GM21737 (cell line): ENCODE data around the gene PAX1.

ENCODE experiments used
- ATAC-seq: cut with Tn5 transposase; IDR thresholded peaks from one replicate; pipeline ENCODE4 v1.9.1; 2021; ENCODE audit warnings: mild to moderate bottlenecking, moderate library complexity; ENCODE audit not compliant: unreplicated experiment

Gene PAX1

DNA sequence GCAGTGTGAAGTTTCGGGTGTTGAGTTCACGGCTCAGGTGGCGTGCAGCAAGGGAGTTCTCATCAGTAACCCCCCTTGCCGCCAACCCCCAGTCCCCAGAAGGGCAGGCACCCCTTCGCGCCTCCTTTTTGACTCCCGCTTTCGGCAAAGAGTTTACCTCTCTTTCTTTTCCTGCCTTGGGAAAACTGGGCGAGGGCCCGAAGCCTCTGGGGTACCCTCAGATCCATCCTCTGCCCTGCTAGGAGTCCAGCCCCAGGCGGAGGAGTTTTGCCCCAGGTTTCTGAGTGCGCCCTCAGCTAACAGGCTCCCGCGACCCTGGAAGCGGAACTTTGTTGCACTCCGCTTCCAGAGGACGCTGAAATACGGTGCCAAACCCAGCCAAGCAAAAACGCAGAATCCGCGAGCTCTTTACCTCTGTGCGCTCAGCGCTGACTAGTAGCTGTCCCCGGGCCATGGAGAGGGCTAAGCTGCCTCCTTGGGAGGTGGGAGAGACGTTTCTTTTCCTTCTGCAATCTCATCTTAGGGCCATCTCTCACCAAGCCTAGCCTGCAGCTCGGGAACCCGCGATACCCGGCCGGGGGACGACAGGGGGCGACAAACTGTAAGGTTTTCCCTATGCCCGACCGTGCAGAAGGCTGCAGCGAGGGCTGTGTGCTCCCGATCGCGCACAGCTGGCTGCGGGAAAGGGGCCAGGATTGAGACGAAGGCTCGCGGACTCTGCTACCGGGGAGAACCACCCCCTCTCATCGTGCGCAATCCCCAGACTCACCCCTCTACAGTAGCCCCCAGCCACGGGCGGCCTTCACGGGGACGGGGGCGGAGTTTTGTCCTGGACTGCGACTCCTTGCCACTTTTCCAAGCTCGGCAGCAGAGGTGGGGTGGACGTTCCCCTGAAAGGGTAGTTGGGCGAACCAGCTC lies 2.7 kb upstream of the PAX1 start:
- no peak for ATAC-seq

DNA sequence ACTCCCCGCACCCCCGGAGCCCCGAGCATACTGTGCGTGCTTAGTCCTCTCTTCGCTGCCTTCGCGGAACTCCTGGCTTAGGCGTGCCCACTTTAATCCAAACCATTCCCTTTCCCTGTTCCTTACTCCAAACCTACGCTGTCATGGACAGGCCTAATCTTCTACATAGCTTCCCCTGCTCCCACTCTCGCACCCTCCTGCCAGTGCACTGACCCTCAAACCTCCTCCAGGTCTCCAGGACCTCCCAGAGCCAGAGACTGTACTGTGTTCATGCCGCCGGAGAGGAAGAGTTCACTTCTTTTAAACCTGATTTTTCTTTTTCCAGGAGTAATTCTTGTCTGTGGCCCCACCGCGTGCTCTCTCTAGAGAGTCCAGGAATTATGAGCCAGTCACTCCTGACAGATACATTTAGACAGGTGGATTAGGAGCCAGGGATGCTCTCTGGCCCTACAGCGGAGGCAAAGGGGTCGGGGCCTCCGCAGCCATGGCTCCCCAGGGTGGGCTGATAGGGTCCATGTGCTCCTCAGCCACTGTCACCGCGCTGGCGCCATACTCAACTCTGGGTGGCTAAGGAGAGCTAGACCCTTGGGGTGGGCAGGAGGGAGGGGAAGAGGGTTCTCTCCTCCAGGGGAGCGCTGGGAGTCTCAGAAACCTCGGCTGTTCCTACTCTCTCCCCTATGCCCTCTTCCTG lies 1.6 kb upstream of the PAX1 start:
- no peak for ATAC-seq

DNA sequence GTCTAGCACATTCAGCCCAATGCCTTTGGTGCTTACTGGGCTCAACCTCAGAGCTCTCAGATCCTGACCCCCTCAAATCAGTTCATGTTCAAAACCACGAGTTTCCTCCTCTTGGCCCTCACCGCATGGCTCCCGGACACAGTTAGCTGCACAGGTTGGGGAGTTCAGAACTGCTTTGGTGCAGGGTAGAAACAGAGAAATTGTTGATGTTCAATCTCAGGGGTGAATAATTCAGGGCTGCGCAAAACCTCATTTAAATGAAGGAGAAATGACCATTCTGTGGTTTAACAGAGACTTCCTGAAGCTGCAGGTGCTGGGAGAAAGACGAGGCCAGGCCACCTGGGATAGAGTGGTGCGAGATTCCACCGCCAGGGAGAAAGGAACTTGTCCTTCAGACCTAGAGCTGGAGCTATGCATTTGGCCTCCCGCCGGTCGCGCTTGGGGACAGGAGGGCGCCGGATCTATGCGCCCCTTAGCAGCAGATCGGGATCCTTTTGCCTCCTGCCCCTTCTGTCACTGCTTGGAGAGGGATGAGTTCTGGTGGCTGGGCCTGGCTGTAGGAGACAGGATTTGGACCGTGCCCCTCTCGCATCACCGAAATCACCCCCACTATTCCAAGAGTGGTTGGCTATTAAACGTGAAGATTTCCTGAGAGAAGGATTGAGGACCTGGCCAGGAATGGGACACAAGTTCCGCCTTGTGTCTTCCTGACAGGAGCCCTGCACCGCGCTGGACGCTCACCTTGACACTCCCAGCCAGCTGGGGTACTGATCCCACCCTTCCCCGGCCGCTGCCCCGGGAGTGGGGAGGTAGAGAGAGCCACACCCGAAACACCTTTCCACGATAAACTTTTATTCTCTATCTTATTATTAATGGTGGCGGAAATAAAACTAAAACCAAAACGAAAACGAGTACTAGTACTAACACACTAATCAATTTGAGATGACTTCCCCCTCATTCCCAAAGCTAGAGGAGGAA lies 767 bp upstream of the PAX1 start:
- ATAC-seq = no peak

DNA sequence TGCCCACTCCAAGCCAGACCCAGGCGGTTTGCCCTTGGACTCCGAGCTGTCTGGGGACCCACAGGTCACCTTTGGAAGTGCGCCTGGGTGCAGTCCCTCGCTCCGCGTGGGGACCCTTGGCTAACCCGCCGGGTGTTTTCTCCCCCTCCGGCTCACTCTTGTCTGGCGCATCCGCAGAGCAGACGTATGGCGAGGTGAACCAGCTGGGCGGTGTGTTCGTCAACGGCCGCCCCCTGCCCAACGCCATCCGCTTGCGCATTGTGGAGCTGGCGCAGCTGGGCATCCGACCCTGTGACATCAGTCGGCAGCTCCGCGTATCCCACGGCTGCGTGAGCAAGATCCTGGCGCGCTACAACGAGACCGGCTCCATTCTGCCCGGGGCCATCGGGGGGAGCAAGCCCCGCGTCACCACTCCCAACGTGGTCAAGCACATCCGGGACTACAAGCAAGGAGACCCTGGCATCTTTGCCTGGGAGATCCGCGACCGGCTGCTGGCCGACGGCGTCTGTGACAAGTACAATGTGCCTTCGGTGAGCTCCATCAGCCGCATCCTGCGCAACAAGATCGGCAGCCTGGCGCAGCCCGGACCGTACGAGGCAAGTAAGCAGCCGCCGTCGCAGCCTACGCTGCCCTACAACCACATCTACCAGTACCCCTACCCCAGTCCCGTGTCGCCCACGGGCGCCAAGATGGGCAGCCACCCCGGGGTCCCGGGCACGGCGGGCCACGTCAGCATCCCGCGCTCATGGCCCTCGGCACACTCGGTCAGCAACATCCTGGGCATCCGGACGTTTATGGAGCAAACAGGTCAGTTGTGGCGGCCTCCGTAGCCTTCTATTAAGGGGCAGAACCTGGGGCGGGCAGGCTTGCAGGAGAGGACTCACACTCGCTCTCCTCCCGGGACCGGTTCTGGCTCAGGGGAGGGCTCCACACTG lies 1.1 kb downstream of the PAX1 start:
- ATAC-seq = no peak

DNA sequence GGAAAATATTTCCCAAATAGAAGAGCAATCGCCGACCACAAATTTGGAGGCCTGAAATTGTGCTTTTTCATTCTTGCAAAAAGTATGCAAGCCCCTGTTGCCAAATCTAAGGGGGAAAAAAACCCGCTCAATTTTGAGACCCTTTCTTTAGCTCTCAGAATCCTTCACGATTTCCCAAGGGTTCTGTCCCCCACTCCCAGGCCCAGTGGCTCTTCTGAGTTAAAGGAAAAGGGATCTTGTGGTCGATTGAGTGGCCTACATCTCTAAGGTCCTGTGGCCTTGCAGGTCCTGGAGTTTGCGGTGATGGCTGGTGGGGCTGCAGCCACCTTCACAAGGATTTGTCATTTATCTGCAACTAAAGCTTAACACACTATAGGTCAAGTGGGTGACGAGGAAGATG lies 1.8 kb downstream of the PAX1 start:
- no peak for ATAC-seq

DNA sequence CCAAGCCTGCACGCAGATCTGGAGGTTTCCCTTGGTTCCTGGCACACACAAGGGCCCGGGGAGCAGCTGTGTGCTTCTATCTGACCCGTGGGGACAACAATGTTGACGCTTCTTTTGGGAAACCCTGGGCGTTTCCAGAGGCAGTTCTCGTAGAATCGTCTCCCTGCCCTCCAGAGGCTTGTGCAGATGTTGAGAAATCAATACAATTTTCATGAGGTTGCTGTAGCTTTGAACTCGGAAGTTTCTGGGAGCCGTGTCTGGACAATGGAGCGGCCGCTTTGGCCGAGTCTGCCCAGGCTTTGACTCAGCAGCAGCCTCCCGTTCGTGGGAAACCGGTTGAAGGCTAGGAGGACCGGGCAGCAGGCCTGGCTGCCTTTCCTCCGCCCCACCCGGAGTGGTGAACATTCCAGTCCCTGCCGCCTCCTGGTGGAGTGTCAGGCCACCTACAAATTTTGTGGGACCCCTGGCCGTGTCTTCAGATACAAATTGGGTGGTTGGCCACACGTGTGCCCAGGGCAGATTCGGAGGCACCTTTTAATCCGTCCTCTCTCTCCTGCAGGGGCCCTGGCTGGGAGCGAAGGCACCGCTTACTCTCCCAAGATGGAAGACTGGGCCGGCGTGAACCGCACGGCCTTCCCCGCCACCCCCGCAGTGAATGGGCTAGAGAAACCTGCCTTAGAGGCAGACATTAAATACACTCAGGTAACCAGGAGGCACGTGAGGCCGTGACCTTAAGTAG lies 2.7 kb downstream of the PAX1 start:
- ATAC-seq = no peak

DNA sequence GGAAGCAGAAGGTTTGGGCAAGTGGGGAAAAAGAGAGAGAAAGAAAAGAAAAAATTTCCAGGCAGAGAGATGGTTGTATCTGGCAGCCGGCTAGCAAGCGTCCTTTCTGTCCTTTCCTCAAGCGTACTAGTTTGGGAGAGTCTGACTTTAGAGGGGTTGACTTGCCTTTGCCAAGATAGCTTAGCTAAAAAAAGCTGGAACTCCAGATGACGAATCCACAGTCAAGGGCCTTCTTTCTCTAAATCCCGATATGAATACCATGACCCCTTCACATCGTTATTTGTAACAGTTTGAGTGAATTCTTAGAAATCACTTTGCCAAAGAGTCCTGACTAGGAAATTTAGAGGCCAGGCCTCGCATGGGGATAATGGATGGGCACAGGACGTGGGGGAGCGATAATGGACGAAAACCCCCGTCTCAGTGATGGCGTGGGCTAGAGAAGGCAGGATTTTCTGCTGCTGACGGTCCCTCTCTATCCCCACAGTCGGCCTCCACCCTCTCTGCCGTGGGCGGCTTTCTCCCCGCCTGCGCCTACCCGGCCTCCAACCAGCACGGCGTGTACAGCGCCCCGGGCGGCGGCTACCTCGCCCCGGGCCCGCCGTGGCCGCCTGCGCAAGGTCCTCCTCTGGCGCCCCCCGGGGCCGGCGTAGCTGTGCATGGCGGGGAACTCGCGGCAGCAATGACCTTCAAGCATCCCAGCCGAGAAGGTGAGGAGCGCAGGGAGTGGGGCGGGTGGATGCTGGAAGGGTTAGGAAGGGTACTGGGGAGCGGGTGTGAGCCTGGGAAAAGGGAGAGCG lies 3.5 kb downstream of the PAX1 start:
- ATAC-seq = no peak

DNA sequence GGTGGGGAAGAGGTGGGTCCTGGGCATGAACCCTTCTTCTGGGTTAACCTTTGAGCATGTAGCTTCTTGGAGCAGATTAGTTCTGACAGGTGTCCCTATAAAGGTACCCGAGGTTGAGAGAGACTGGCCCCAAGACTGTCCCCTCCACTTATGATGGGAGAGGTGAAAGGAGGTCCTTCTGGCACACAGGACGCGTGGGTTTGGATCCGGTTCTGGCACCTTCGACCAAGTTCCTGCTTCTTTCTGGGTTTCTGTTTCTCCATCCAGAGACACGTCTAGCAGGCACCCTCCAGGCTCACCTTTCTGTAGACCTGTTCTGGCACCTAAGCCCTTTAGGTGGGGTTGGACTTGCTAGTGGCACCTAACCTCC lies 4.1 kb downstream of the PAX1 start:
- no peak for ATAC-seq

DNA sequence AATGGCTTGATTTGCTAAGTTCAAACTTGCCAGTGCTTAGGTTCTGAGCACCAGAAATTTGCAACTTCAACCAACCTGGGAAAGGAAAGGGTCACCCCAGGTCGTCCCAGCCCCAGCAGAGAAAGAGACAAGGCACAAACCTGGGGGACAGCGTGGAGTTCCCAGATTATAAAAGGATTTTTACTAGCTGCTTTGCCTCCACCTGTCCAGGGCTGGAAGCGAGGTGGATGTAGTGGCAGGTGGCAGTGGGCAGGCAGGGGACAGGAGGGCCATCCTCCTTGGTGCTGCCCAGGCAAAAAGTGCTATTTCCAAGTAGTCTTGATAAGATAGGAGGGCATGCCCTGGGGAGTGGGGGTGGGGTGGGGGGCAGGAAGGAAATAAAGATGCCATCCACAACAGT lies 4.9 kb downstream of the PAX1 start:
- no peak for ATAC-seq

DNA sequence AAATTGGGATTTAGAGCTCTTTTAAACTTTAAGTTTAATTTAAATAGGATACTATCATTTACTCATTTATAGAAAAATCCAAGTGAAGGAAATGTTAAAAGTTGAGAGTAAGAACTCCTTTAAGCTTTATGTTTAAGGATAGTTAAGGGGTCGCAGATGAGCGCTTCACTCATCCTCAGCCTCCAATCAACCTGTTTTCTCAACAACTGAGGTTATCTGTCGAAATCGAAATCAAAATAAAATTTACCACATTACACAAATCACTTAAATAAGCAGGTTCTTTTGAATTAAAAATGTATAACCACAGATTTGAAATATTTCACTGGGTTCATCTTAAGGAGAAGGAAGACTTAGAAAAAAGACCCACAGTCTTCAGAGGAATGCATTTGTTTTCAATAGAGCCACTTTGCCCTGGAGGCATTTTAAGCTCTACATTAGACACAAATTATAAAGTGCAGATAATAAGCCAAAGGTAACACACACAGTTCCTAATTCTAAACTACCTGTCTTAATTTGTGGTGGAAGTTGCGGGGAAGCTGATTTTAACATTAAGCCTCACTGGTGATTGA lies 5.5 kb downstream of the PAX1 start:
- no peak for ATAC-seq

DNA sequence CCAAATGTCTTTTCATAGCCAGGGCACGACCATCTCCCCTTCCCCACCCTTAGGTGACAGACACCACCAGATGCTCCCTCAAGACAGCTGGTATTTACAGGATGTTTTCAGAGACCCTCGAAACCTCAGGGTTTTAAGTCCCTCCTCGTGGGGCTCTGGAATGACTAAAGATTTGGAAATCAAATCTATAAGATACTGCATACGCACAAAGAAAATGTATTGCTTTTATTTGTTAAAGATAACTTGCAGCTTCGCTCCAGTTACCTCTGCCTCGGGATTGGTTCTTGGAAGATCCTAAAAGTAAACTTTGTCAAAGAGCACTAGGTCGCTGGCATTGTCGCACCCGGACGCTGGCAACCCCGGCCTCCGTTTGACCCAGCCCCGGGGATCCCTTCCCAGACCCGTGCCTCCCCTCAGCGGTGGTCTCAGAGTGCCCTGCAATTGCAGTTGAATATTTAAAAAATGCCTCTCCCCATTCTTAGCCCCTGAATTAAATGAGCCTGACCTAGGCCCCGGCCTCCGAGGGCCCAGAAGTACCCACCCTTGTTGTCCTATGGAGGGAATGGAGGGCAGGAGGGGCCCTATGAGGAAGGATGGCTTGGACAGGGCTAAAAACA lies 7.1 kb downstream of the PAX1 start:
- no peak for ATAC-seq

DNA sequence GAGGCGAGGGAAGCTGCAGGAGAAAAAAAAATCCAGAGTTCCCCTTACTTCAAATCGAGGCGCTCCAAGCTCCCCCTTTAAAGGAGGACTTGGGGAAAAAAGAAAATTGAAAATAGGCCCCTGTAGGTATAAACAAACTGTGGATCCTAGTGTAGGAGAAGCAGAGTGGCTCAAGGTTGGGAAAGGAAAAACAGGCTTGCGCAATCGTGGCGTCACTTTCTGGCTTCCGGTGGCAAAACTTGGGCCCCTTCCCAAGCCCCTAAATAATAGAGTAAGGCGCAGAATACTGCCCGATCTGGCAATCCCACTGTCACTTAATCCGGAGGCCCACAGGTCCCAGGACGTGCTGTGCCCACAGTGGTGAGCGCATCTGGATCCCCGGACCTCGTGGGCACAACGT lies 8.0 kb downstream of the PAX1 start:
- no peak for ATAC-seq

DNA sequence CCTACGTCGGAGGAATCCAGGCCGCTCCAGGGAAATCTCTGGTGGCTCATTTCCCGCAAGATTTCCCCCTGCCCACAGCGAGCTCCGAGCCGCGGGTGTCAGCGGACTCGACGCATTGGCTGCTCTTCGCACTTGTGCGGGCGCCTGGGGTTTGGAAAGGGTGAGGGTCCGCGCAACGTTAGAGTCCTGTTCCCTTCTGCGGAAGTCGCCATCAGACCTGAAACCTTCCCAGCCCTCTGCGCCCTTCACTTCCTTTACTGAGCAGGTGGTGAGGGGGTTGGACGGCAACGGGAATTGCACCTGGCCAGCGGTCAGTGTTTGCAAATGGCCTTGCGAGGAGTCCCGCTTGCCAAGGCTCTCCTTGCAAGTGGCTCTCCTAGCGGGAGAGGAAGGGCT lies 8.4 kb downstream of the PAX1 start:
- ATAC-seq = no peak

DNA sequence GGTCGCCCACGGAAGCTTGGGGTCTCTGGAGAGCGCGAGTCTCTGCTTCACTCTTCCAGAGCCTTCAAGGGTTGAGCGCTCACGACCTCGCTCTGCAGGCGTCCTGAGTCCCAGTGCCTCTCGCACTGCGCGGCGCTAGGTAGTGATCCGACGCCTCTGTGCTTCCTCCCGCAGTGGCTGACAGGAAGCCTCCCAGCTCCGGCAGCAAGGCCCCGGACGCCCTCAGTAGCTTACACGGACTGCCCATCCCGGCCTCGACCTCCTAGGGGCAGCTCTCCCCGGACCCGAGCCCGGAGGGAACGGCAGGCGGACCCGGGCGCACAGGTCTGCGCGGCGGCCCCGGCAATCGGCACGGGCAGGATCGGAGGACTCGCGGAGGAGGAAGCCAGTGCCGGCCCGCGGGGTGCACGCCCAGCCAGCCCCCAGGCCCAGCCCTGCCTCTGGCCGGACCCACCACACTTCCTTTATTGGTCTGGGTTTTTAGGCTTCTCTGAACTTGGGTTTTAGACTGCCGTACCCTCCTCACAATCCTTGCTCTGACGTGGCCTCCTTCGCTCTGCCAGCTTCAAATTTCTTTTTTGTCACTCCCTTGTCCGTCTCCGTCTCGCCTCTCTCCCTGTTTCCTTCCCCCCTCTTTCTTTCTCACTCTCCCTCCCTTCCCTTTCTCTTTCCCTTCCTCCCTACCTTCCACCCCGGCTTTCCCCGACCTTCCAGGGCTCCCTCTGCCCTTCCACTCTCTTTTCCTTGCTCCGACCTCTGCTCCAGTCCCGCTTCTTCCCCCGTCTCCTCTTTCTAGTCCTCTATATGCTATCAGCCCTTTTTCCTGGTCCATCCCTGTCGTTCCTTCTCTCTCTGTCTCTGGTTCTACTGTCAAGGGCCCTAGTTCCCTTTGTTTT lies 9.1 kb downstream of the PAX1 start:
- ATAC-seq = no peak

DNA sequence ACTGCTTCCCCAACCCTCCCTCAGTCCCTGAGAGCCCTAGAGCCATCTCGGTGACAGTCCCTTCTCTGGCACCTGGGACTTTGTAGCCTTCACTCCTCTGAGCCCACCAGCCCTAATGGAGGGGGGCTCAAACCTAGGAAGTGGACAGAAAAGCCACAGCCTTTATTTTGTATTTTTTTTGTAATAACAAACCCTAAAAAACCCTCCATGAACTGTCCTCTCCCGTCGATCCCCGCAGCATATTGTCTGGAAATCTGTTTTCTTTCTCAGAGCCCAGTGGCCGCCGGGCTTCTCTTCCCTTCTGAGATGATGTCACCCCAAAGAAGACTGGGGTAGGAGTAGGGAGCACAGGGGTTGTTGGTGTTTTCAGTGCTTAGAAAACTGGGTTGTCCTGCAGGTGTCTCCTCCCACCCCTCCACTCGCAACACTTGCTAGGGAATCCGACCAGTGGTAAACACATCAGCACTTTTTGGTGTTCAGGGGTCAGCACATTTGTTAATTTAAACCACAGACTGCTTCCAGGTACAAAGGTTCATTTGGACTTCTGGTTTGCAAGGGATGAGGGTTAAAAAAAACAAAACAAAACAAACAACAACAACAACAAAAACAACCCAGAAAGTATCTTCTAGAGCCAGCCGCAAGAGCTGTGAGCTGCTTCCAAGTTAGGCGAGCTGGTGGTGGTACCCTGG lies 9.9 kb downstream of the PAX1 start:
- ATAC-seq = no peak

DNA sequence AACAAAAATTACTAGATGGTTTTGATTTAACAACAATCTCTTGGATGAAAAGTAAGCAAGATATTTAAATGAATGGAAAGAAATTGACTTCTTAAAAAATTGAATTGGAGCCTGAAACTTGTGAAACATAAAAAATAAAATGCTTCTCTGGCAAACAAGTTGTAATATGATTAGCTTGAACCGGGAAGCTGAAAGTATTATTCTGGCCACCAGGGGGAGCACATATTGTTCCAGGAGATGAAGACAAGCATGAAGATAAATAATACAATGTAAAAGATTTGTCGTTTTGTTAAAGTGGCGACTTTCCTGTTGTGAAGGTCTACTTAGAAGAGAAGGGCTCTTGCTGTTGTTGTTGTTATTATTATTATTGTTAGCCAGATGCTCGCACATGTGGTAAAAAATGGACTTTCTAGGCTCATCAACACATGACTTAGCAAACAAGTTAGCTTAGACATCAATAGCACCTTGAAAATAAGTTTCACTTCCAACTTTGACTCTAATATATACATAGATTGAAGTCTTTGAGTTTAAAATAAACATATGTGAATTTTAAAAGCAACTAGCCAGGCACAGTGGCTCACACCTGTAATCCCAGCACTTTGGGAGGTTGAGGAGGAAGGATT lies 14.2 kb downstream of the PAX1 start:
- no peak for ATAC-seq
